GM18870 (cell line): ENCODE data around the gene KCTD16.

Experiments
- ATAC-seq: cut with Tn5 transposase; IDR thresholded peaks from one replicate; pipeline ENCODE4 v1.9.1; 2021; ENCODE audit warnings: moderate library complexity; ENCODE audit not compliant: unreplicated experiment

The KCTD16 gene

GRCh38 chr5:144451187-144451973, 280.7 kb downstream of the KCTD16 start:
- ATAC-seq: no peak

- no peak for ATAC-seq
Measured at GRCh38 chr5:144453753-144454152, 283.1 kb downstream of the KCTD16 start.

GRCh38 chr5:144457160-144457559, 286.5 kb downstream of the KCTD16 start:
- no peak for ATAC-seq

GRCh38 chr5:144458216-144458615, 287.5 kb downstream of the KCTD16 start:
- no peak for ATAC-seq

- ATAC-seq: no peak
Measured at GRCh38 chr5:144460600-144460999, 289.9 kb downstream of the KCTD16 start.

- no peak for ATAC-seq
Measured at GRCh38 chr5:144462577-144462976, 291.9 kb downstream of the KCTD16 start.

GRCh38 chr5:144463481-144464223, 293.0 kb downstream of the KCTD16 start:
- ATAC-seq: no peak

- no peak for ATAC-seq
Measured at GRCh38 chr5:144464306-144464705, 293.6 kb downstream of the KCTD16 start.

GRCh38 chr5:144465441-144465840, 294.8 kb downstream of the KCTD16 start:
- no peak for ATAC-seq

- ATAC-seq: no peak
Measured at GRCh38 chr5:144467792-144468191, 297.1 kb downstream of the KCTD16 start.

- no peak for ATAC-seq
Measured at GRCh38 chr5:144468571-144468970, 297.9 kb downstream of the KCTD16 start.

- no peak for ATAC-seq
Measured at GRCh38 chr5:144469106-144469505, 298.4 kb downstream of the KCTD16 start.

GRCh38 chr5:144472221-144472620, 301.5 kb downstream of the KCTD16 start:
- ATAC-seq: no peak

- ATAC-seq: no peak
Measured at GRCh38 chr5:144473650-144474049, 303.0 kb downstream of the KCTD16 start.

GRCh38 chr5:144478565-144478964, 307.9 kb downstream of the KCTD16 start:
- no peak for ATAC-seq

GRCh38 chr5:144481861-144482260, 311.2 kb downstream of the KCTD16 start:
- ATAC-seq: no peak

- no peak for ATAC-seq
Measured at GRCh38 chr5:144484124-144484897, 313.6 kb downstream of the KCTD16 start.

GRCh38 chr5:144485540-144485939, 314.9 kb downstream of the KCTD16 start:
- no peak for ATAC-seq

- no peak for ATAC-seq
Measured at GRCh38 chr5:144487207-144487606, 316.5 kb downstream of the KCTD16 start.

GRCh38 chr5:144487761-144488160, 317.1 kb downstream of the KCTD16 start:
- ATAC-seq: no peak

GRCh38 chr5:144503123-144503522, 332.4 kb downstream of the KCTD16 start:
- no peak for ATAC-seq
